T47D (cell line): ENCODE results near the gene HHLA2.

Source experiments
- DNase-seq, 2 experiments: peaks; one replicate each; pipeline versions ENCODE4 v3.0.0 to v3.0.0-alpha.2; 2011 to 2012; ENCODE audit warnings: low read depth in 1 of 2, low spot score in 1 of 2
- JUND ChIP-seq: IDR thresholded peaks from 2 replicates; pipeline ENCODE4 v1.6.1; 2012; ENCODE audit warnings: low read depth
- in situ Hi-C: cut with HindIII; loops from 2 replicates; pipeline ENCODE4 v1.10.0; 2016; ENCODE audit warnings: low sequenced_read_pairs, low pct_unique_long_range_greater_than_20kb

HHLA2 gene

GRCh38 chr3:108412121-108412750 lies 115.9 kb downstream of the HHLA2 start:
- in situ Hi-C loops, result no loop called here
- DNase-seq, result peak in 1 of 2 experiments; percentile 50
- TF ChIP-seq JUND, result no peak

GRCh38 chr3:108414007-108414406 lies 117.7 kb downstream of the HHLA2 start:
- DNase-seq, result no peak
- TF ChIP-seq JUND, result no peak
- in situ Hi-C loops, result no loop called here

- TF ChIP-seq JUND, result no peak
- DNase-seq, result no peak
- in situ Hi-C loops, result no loop called here
These were observed 119.3 kb downstream of the HHLA2 start for GRCh38 chr3:108415661-108416060.

- TF ChIP-seq JUND, result no peak
- in situ Hi-C loops, result no loop called here
- DNase-seq, result no peak
These were observed 119.9 kb downstream of the HHLA2 start for GRCh38 chr3:108416111-108416869.

- DNase-seq, result no peak
- in situ Hi-C loops, result no loop called here
- TF ChIP-seq JUND, result no peak
These were observed 124.6 kb downstream of the HHLA2 start for GRCh38 chr3:108420926-108421325.
